GM12878 (cell line): ENCODE measurements around the gene KIFBP. TPM values are rescaled to one million over a fixed set of nuclear protein-coding genes. Genes with fewer than 3 reads are reported as not detected.

ENCODE experiments used
- ATAC-seq: fragments of 200-7000 bp; cut with Tn5 transposase; 3 replicates; pipeline ENCODE4 v1.9.1; 2020; ENCODE audit warnings: mild to moderate bottlenecking, moderate library complexity
- BruUV-seq: library from RNA; stranded (reverse); fragments of 400-500 nt; replicated peaks from 2 replicates; lab custom pipeline; 2021; lab: Mats Ljungman, UMichigan
- CTCF ChIA-PET: fragments of 300-600 bp; sonication (Branson Sonifier 250); formaldehyde crosslinking; extraction: SDS; loops from one replicate; lab custom pipeline; 2021; ENCODE audit warnings: inconsistent platforms; lab: Yijun Ruan, JAX
- POLR2A ChIA-PET: fragments of 350-600 bp; formaldehyde crosslinking; extraction: SDS; loops from one replicate; lab custom pipeline; 2021; ENCODE audit warnings: inconsistent platforms; lab: Charles Lee
- RAD21 ChIA-PET: fragments of 300-600 bp; sonication (Branson Sonifier 250); formaldehyde crosslinking; loops from one replicate; lab custom pipeline; 2023; ENCODE audit warnings: antibody characterized with exemption; ENCODE audit not compliant: unreplicated experiment; lab: Charles Lee
- SMC1A ChIA-PET: fragments of 300-600 bp; sonication (Branson Sonifier 250); formaldehyde crosslinking; loops from one replicate; lab custom pipeline; 2023; ENCODE audit not compliant: unreplicated experiment, uncharacterized antibody; lab: Charles Lee
- DNase-seq: peaks from one replicate; pipeline ENCODE4 v3.0.0-alpha.2; 2011; ENCODE audit warnings: low read depth, low spot score
- FAIRE-seq: peaks from 3 replicates; lab custom pipeline; 2011; peaks lifted over from hg19 to GRCh38; lab: Jason Lieb, UNC
- H2AFZ ChIP-seq: 2 replicates; pipeline ENCODE4 v1.6.0; 2011; ENCODE audit warnings: low read depth, low read length, control low read depth; ENCODE audit not compliant: control insufficient read depth
- H3K27ac ChIP-seq: 2 replicates; pipeline ENCODE4 v1.5.1; 2011; ENCODE audit warnings: control low read depth; ENCODE audit not compliant: control insufficient read depth, insufficient read depth
- H3K27me3 ChIP-seq, 2 experiments: replicated peaks in 1 of 2; 2 replicates each; pipeline versions ENCODE4 v1.6.0 to v1.6.1; 2011; ENCODE audit warnings: low read length in 1 of 2; ENCODE audit not compliant: control insufficient read depth in 2 of 2, insufficient read depth in 2 of 2
- H3K36me3 ChIP-seq, 2 experiments: 2 replicates each; pipeline ENCODE4 v1.5.1; 2011; ENCODE audit warnings: low read length in 1 of 2; ENCODE audit not compliant: control insufficient read depth in 2 of 2, insufficient read depth in 2 of 2
- H3K4me1 ChIP-seq: 2 replicates; pipeline ENCODE4 v1.6.1; 2011; ENCODE audit warnings: mild to moderate bottlenecking, low read length, moderate library complexity, mixed read lengths; ENCODE audit not compliant: control insufficient read depth, insufficient read depth
- H3K4me2 ChIP-seq: 2 replicates; pipeline ENCODE4 v1.6.0; 2011; ENCODE audit warnings: control low read depth; ENCODE audit not compliant: control insufficient read depth, insufficient read depth
- H3K4me3 ChIP-seq: fragments of 200-600 bp; sonication (generic); 2 replicates; pipeline ENCODE4 v1.5.1; 2016
- H3K79me2 ChIP-seq: 2 replicates; pipeline ENCODE4 v1.6.0; 2011; ENCODE audit warnings: low read length; ENCODE audit not compliant: control insufficient read depth, insufficient read depth
- H3K9ac ChIP-seq: 2 replicates; pipeline ENCODE4 v1.8.0; 2011; ENCODE audit warnings: low read length, control low read depth, mixed read lengths; ENCODE audit not compliant: control insufficient read depth, insufficient read depth
- H3K9me3 ChIP-seq: replicated peaks from 3 replicates; pipeline ENCODE4 v1.5.1; 2011; ENCODE audit warnings: mild to moderate bottlenecking, low read length; ENCODE audit not compliant: control insufficient read depth, insufficient read depth
- H4K20me1 ChIP-seq: 2 replicates; pipeline ENCODE4 v1.6.0; 2011; ENCODE audit not compliant: control insufficient read depth, insufficient read depth
- BRCA1 ChIP-seq: IDR thresholded peaks from 2 replicates; pipeline ENCODE4 v1.6.1; 2011; ENCODE audit warnings: low read depth, low read length, improper control_type of control experiment
- ETV6 ChIP-seq, 2 experiments: fragments of 450-650 bp in 1 of 2; IDR thresholded peaks in 1 of 2; conservative IDR thresholded peaks in 1 of 2; 2 replicates each; pipeline ENCODE4 v1.6.1; 2014; ENCODE audit warnings: antibody characterized with exemption in 1 of 2, borderline replicate concordance in 1 of 2, low read depth in 1 of 2, mild to moderate bottlenecking in 1 of 2, moderate library complexity in 1 of 2
- HDGF ChIP-seq: fragments of 450-650 bp; IDR thresholded peaks from 2 replicates; pipeline ENCODE4 v1.6.1; 2016; ENCODE audit warnings: antibody characterized with exemption
- MAX ChIP-seq: IDR thresholded peaks from 2 replicates; pipeline ENCODE4 v1.6.1; 2012; ENCODE audit warnings: low read depth, low read length, improper control_type of control experiment
- MLLT1 ChIP-seq: fragments of 450-650 bp; IDR thresholded peaks from 2 replicates; pipeline ENCODE4 v1.6.1; 2016; ENCODE audit warnings: mild to moderate bottlenecking
- PKNOX1 ChIP-seq: fragments of 450-650 bp; IDR thresholded peaks from 2 replicates; pipeline ENCODE4 v1.6.1; 2016; ENCODE audit warnings: mild to moderate bottlenecking
- SMARCA5 ChIP-seq: fragments of 450-650 bp; IDR thresholded peaks from 2 replicates; pipeline ENCODE4 v1.6.1; 2017; ENCODE audit warnings: mild to moderate bottlenecking
- WGBS: methylation state at CpG from one replicate; pipeline ENCODE4 v1.1.6; 2016; ENCODE audit warnings: low lambda C conversion rate; ENCODE audit not compliant: insufficient replicate concordance, insufficient coverage; ENCODE audit errors: missing lambda C conversion rate; 5-methylcytosine and 5-hydroxymethylcytosine counted together
- in situ Hi-C: fragments of 300-500 bp; cut with MboI; formaldehyde crosslinking; loops from 9 replicates; pipeline ENCODE4 v1.14.3; 2018; ENCODE audit warnings: mixed read lengths
- intact Hi-C: fragments of 100-400 bp; cut with micrococcal nuclease; formaldehyde crosslinking; loops from one replicate; pipeline ENCODE4 v1.14.2; 2022; ENCODE audit not compliant: unreplicated experiment
- polyA plus RNA-seq, 11 experiments: library from polyadenylated mRNA; depleted of rRNA in 4 of 11; unstranded in 6 of 11; stranded (reverse) in 5 of 11; fragments of >200 nt; fragmentation: Nextera tagmentation in 4 of 11; fragmentation: Illumina TruSeq in 1 of 11; extraction: Ambion mirVana in 4 of 11; extraction: Trizol in 1 of 11; gene quantifications; 1 replicate in 1 of 11; 2 replicates in 10 of 11; pipeline versions ENCODE4 v1.2.1 to v1.2.3, GENCODE V29; 2011 to 2016; ENCODE audit warnings: inconsistent platforms in 2 of 11, missing spikeins in 2 of 11, low read depth in 1 of 11
- total RNA-seq, 4 experiments: library from RNA; depleted of rRNA in 3 of 4; stranded (reverse); fragments of >200 nt in 3 of 4; fragmentation: Illumina TruSeq in 1 of 4; extraction: Trizol in 1 of 4; gene quantifications; 2 replicates each; pipeline versions ENCODE4 v1.2.1 to v1.2.3, GENCODE V29; 2013 to 2021
- TF ChIP-seq, protein P1 (sequence below): fragments of 450-650 bp; IDR thresholded peaks from 2 replicates; pipeline ENCODE4 v1.6.1; 2017; ENCODE audit warnings: low read depth, mild to moderate bottlenecking, moderate library complexity

The KIFBP gene
- total and polyA plus RNA-seq, 10 of the 15 experiments (the other 5 are each of a cell fraction or from before 2014, with no cell fraction given): 8.6 to 29.5 (median 18.7) TPM

DNA sequence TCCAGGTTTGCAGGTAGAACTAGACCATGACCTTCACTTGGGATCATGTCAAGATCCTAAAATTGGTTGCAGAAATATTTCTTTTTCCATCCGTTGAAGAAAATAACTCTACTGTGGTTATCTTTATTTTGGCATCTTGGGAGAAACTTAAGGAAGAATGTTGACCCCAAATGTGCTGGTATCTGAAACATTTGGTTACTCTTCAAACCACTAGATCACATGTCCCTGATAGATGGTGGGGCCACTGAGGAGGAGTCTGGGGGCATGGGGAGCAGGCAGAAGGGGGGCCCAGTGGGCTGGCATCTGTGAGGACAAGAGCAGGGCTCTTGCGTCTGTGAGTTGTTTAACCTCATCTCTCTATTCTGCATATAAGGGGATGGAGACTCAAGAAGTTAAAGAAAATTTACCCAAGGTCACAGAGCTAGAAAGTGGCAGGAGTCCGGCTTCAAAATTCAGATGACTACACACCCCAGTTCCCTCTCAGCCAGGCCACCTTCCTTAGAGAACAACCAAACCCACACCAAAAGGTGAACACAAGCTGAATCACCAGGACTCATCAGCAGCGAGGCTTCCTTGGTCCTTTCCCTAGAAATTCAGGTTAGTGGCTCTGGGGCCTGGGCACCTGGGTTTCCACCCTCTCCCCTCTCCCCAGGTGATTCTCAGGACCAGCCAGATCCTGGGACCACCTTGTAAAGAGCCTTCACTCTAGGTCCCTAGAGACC is 58.7 kb downstream of the KIFBP start:
- Histone ChIP-seq H3K27ac (peak overlapping the region; percentile 94), H2AFZ (no peak overlapping the region), H4K20me1 (no peaks in the 10 kb centered on the region), H3K79me2 (0 out of 2 replicates have a peak, but pooled peaks cover 2% of the 10 kb centered on the region), H3K4me3 (no peak overlapping the region), H3K36me3 (no peaks in the 10 kb centered on the region), H3K4me1 (peaks cover 85% of the 10 kb centered on the region), H3K9me3 (no peaks in the 10 kb centered on the region), H3K27me3 (no peaks in the 10 kb centered on the region), H3K9ac (no peak overlapping the region), H3K4me2 (no peak overlapping the region)
- TF ChIP-seq ETV6 (conservative IDR thresholded peaks at IDR 0.05 in 1 of 2, IDR thresholded peaks at IDR 0.05 in 1 of 2; ENCODE audit: borderline replicate concordance in 1 of 2, low read depth in 1 of 2) (no peak), BRCA1 (no peak)
- intact Hi-C loops (loop anchor here (5.0 kb wide), 1 partner anchor 40 kb away; no protein-coding TSS in a partner anchor), in situ Hi-C loops (no loop called here)
- DNase-seq: no peak
- CTCF ChIA-PET: interaction anchor here (2.2 to 14.3 kb wide), 4 partner anchors 8 to 46 kb away, joined by 5 to 121 read pairs (median 50); partner anchors contain the start of gene SRGN
- SMC1A ChIA-PET: interaction anchor here (1.4 to 17.6 kb wide), 7 partner anchors 7 to 42 kb away, joined by 3 to 355 read pairs (median 60); partner anchors contain the start of gene SRGN
- no peak for FAIRE-seq
- RAD21 ChIA-PET: interaction anchor here (0.9 to 25.6 kb wide), 7 partner anchors 9 to 145 kb away, joined by 3 to 544 read pairs (median 25); partner anchors contain the start of gene SRGN
- POLR2A ChIA-PET: interaction anchor here (0.6 to 16.7 kb wide), 6 partner anchors 8 to 409 kb away, joined by 3 to 312 read pairs (median 40); partner anchors contain the start of gene SRGN
- BruUV-seq: no TSS peak
- WGBS: 95% methylated on average over 4 of the region's 4 CpGs
- no peak for ATAC-seq

DNA sequence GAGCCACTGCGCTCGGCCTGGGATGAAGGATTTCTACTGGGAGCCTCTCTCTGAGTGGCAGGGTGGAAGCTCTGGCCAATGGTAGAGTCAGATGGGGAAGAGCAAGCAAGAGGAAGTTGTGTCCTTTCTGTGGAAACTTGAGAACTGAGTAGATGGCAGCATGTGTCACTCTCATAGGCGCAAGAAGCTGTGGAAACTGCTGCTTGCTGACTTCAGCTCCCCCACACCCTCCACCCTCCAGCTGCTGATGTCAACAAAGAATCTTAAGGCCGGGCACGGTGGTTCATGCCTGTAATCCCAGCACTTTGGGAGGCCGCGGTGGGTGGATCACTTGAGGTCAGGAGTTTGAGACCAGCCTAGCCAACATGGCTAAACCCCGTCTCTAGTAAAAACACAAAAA is 59.5 kb downstream of the KIFBP start:
- Histone ChIP-seq H4K20me1 (no peaks in the 10 kb centered on the region), H3K36me3 (no peaks in the 10 kb centered on the region), H3K9ac (no peak overlapping the region), H3K79me2 (0 out of 2 replicates have a peak, but pooled peaks cover 2% of the 10 kb centered on the region), H3K9me3 (no peaks in the 10 kb centered on the region), H3K4me2 (no peak overlapping the region), H3K4me3 (no peak overlapping the region), H2AFZ (no peak overlapping the region), H3K27me3 (no peaks in the 10 kb centered on the region), H3K27ac (peak overlapping the region; percentile 36), H3K4me1 (peaks cover 92% of the 10 kb centered on the region)
- ATAC-seq: peak; percentile 3; the same call in 2 of the 3 replicates
- no peak for DNase-seq
- 59% methylated on average over 8 of the region's 8 CpGs for whole genome bisulfite sequencing
- ChIA-PET SMC1A (interaction anchor here (1.0 to 17.6 kb wide), 8 partner anchors 9 to 42 kb away, joined by 3 to 355 read pairs (median 12); partner anchors contain the start of gene SRGN), RAD21 (interaction anchor here (0.7 to 25.6 kb wide), 6 partner anchors 8 to 43 kb away, joined by 3 to 544 read pairs (median 48); partner anchors contain the start of gene SRGN), CTCF (interaction anchor here (0.9 to 14.3 kb wide), 6 partner anchors 10 to 56 kb away, joined by 3 to 121 read pairs (median 4); partner anchors contain the start of gene SRGN), POLR2A (interaction anchor here (0.7 to 16.7 kb wide), 6 partner anchors 9 to 44 kb away, joined by 3 to 312 read pairs (median 4); partner anchors contain the start of gene SRGN)
- BruUV-seq: no TSS peak
- in situ Hi-C loops (no loop called here), intact Hi-C loops (loop anchor here (5.0 kb wide), 1 partner anchor 41 kb away; no protein-coding TSS in a partner anchor)
- FAIRE-seq: no peak
- TF ChIP-seq, protein P1, sequence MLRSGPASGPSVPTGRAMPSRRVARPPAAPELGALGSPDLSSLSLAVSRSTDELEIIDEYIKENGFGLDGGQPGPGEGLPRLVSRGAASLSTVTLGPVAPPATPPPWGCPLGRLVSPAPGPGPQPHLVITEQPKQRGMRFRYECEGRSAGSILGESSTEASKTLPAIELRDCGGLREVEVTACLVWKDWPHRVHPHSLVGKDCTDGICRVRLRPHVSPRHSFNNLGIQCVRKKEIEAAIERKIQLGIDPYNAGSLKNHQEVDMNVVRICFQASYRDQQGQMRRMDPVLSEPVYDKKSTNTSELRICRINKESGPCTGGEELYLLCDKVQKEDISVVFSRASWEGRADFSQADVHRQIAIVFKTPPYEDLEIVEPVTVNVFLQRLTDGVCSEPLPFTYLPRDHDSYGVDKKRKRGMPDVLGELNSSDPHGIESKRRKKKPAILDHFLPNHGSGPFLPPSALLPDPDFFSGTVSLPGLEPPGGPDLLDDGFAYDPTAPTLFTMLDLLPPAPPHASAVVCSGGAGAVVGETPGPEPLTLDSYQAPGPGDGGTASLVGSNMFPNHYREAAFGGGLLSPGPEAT: no peak
- TF ChIP-seq MLLT1 (peak; percentile 92), SMARCA5 (peak; percentile 57; the same call in 1 of the 2 replicates), HDGF (0 out of 2 replicates have a peak, but pooled peaks have one; percentile 22), MAX (no peak), PKNOX1 (peak; percentile 84)
